ENCODE results near the gene PLD5. TPM values are rescaled to one million over a fixed set of nuclear protein-coding genes. Genes with fewer than 3 reads are reported as not detected.

PLD5 gene
- total RNA-seq, 3 donors from 2014 or later (not counting 1 experiment from before 2014, with no cell fraction given): not detected

GRCh38 chr1:242430956-242431355, 93.5 kb downstream of the PLD5 start:
- H3K27ac Mint-ChIP-seq: no peak overlapping the region
- H3K4me1 ChIP-seq (ENCODE audit: control insufficient read depth, insufficient read depth, low read length): no peaks in the 10 kb centered on the region
- no peak for ATAC-seq
- WGBS (ENCODE audit: insufficient coverage): 53% methylated on average over 4 of the region's 4 CpGs
- H3K4me3 Mint-ChIP-seq: no peak overlapping the region
- H3K27me3 ChIP-seq (ENCODE audit: control insufficient read depth, insufficient read depth, low read length): no peaks in the 10 kb centered on the region
- peaks cover 0 to 2% of the 10 kb centered on the region in 2 donors for H3K27me3 Mint-ChIP-seq (ENCODE audit: low read depth in 2 of 2)
- no peaks in the 10 kb centered on the region for H3K36me3 Mint-ChIP-seq
- H3K9me3 ChIP-seq (ENCODE audit: control insufficient read depth, insufficient read depth, low read length): peaks cover 4% of the 10 kb centered on the region
- DNase-seq: no peak
- no peak overlapping the region for H3K4me3 ChIP-seq (ENCODE audit: low read length)
- no peaks in the 10 kb centered on the region for H3K36me3 ChIP-seq (ENCODE audit: control insufficient read depth, insufficient read depth, low read length)
- intact Hi-C loops (cut with micrococcal nuclease): no loop called here
- peaks cover 4 to 8% of the 10 kb centered on the region in 2 donors for H3K9me3 Mint-ChIP-seq
- H3K27ac ChIP-seq (ENCODE audit: low read length): no peak overlapping the region
- TF ChIP-seq CTCF (IDR thresholded peaks at IDR 0.05): no peak
- no peaks in the 10 kb centered on the region for H3K4me1 Mint-ChIP-seq

GRCh38 chr1:242428399-242429190, 95.9 kb downstream of the PLD5 start:
- DNase-seq (no peak), ATAC-seq (no peak)
- Histone ChIP-seq H3K36me3 (ENCODE audit: control insufficient read depth, insufficient read depth, low read length) (no peaks in the 10 kb centered on the region), H3K4me1 (ENCODE audit: control insufficient read depth, insufficient read depth, low read length) (no peaks in the 10 kb centered on the region), H3K9me3 (ENCODE audit: control insufficient read depth, insufficient read depth, low read length) (peaks cover 4% of the 10 kb centered on the region), H3K27ac (ENCODE audit: low read length) (no peak overlapping the region), H3K27me3 (ENCODE audit: control insufficient read depth, insufficient read depth, low read length) (no peaks in the 10 kb centered on the region), H3K4me3 (ENCODE audit: low read length) (no peak overlapping the region)
- no peak for TF ChIP-seq CTCF (IDR thresholded peaks at IDR 0.05)
- H3K27ac Mint-ChIP-seq: no peak overlapping the region
- H3K4me3 Mint-ChIP-seq: no peak overlapping the region
- 81% methylated on average over 8 of the region's 8 CpGs for WGBS (ENCODE audit: insufficient coverage)
- peaks cover 0 to 7% of the 10 kb centered on the region in 2 donors for H3K9me3 Mint-ChIP-seq
- intact Hi-C loops (cut with micrococcal nuclease): no loop called here
- no peaks in the 10 kb centered on the region for H3K4me1 Mint-ChIP-seq
- H3K27me3 Mint-ChIP-seq (ENCODE audit: low read depth in 2 of 2): peaks cover 0 to 2% of the 10 kb centered on the region in 2 donors
- no peaks in the 10 kb centered on the region for H3K36me3 Mint-ChIP-seq

- no peak for TF ChIP-seq CTCF (IDR thresholded peaks at IDR 0.05)
- H3K4me1 ChIP-seq (ENCODE audit: control insufficient read depth, insufficient read depth, low read length): no peaks in the 10 kb centered on the region
- peaks cover 0 to 2% of the 10 kb centered on the region in 2 donors for H3K27me3 Mint-ChIP-seq (ENCODE audit: low read depth in 2 of 2)
- H3K36me3 ChIP-seq (ENCODE audit: control insufficient read depth, insufficient read depth, low read length): no peaks in the 10 kb centered on the region
- peaks cover 4% of the 10 kb centered on the region for H3K9me3 ChIP-seq (ENCODE audit: control insufficient read depth, insufficient read depth, low read length)
- no peaks in the 10 kb centered on the region for H3K36me3 Mint-ChIP-seq
- ATAC-seq (no peak), DNase-seq (no peak)
- no peaks in the 10 kb centered on the region for H3K4me1 Mint-ChIP-seq
- intact Hi-C loops (cut with micrococcal nuclease): no loop called here
- no peak overlapping the region for H3K4me3 Mint-ChIP-seq
- H3K27ac ChIP-seq (ENCODE audit: low read length): no peak overlapping the region
- H3K4me3 ChIP-seq (ENCODE audit: low read length): no peak overlapping the region
- H3K9me3 Mint-ChIP-seq: peaks cover 0 to 5% of the 10 kb centered on the region in 2 donors
- H3K27me3 ChIP-seq (ENCODE audit: control insufficient read depth, insufficient read depth, low read length): no peaks in the 10 kb centered on the region
- WGBS (ENCODE audit: insufficient coverage): 81% methylated on average over 4 of the region's 4 CpGs
- no peak overlapping the region for H3K27ac Mint-ChIP-seq
These were observed 97.0 kb downstream of the PLD5 start for GRCh38 chr1:242427519-242427918.
